HEK293T (cell line): Measurements from ENCODE around the gene ERVFRD-1.

Source experiments
- BHLHE40 ChIP-seq: fragments of 450-650 bp; IDR thresholded peaks from 2 replicates; pipeline ENCODE4 v1.6.1; 2016; ENCODE audit warnings: mild to moderate bottlenecking, moderate library complexity, borderline replicate concordance
- CTBP1 ChIP-seq: fragments of 450-650 bp; IDR thresholded peaks from 2 replicates; pipeline ENCODE4 v1.6.1; 2016; ENCODE audit warnings: borderline replicate concordance
- ELF4 ChIP-seq: fragments of 450-650 bp; IDR thresholded peaks from 2 replicates; pipeline ENCODE4 v1.6.1; 2017; ENCODE audit warnings: antibody characterized with exemption
- FOXK2 ChIP-seq: fragments of 450-650 bp; IDR thresholded peaks from 2 replicates; pipeline ENCODE4 v1.6.1; 2016; ENCODE audit warnings: mild to moderate bottlenecking
- FOXM1 ChIP-seq: fragments of 450-650 bp; IDR thresholded peaks from 2 replicates; pipeline ENCODE4 v1.6.1; 2017; ENCODE audit warnings: mild to moderate bottlenecking, borderline replicate concordance
- HDGF ChIP-seq: fragments of 450-650 bp; IDR thresholded peaks from 2 replicates; pipeline ENCODE4 v1.6.1; 2017; ENCODE audit warnings: antibody characterized with exemption, borderline replicate concordance
- L3MBTL2 ChIP-seq: fragments of 450-650 bp; conservative IDR thresholded peaks from 2 replicates; pipeline ENCODE4 v1.6.1; 2016; ENCODE audit warnings: mild to moderate bottlenecking
- SUZ12 ChIP-seq: fragments of 450-650 bp; IDR thresholded peaks from 2 replicates; pipeline ENCODE4 v1.6.1; 2016; ENCODE audit warnings: mild to moderate bottlenecking
- TARDBP ChIP-seq: fragments of 450-650 bp; IDR thresholded peaks from 2 replicates; pipeline ENCODE4 v1.6.1; 2016
- ZNF384 ChIP-seq: fragments of 450-650 bp; IDR thresholded peaks from 2 replicates; pipeline ENCODE4 v1.6.1; 2016

DNA sequence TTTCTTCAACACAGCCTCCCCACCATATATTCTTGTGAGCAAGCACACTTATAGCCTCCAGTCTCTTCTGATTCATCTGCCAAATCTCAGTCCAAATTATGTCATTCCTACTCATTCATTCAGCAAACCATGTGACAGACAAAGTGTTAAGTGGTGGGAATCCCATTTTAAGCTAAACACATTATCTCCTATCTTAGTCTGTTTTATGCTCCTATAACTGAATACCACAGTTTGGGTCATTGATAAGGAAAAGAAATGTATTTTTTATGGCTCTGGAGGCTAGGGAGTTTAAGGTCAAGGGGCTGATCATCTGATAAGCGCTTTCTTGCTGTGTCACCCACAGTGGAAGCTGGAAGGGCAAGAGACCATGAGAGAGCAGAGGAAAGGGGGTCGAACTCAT is 41.8 kb downstream of the ERVFRD-1 start:
- TF ChIP-seq ZNF384 (no peak), SUZ12 (no peak), BHLHE40 (no peak), FOXM1 (no peak), HDGF (no peak), ELF4 (no peak), FOXK2 (no peak), CTBP1 (no peak), L3MBTL2 (no peak), TARDBP (no peak)
